GM10266 (cell line): ENCODE data around the gene TBL1XR1.

Experiments used
- DNase-seq: peaks from one replicate; pipeline ENCODE4 v3.0.0; 2012; ENCODE audit errors: extremely low spot score
- TF ChIP-seq, protein P1 (sequence below): IDR thresholded peaks from 2 replicates; pipeline ENCODE4 v1.5.1; 2012; ENCODE audit warnings: mild to moderate bottlenecking, low read depth; ENCODE audit not compliant: control insufficient read depth, insufficient read depth; ENCODE audit errors: missing control alignments

The TBL1XR1 gene

GRCh38 chr3:177041730-177042551 is 155.3 kb downstream of the TBL1XR1 start:
- DNase-seq: no peak
- TF ChIP-seq, protein P1, sequence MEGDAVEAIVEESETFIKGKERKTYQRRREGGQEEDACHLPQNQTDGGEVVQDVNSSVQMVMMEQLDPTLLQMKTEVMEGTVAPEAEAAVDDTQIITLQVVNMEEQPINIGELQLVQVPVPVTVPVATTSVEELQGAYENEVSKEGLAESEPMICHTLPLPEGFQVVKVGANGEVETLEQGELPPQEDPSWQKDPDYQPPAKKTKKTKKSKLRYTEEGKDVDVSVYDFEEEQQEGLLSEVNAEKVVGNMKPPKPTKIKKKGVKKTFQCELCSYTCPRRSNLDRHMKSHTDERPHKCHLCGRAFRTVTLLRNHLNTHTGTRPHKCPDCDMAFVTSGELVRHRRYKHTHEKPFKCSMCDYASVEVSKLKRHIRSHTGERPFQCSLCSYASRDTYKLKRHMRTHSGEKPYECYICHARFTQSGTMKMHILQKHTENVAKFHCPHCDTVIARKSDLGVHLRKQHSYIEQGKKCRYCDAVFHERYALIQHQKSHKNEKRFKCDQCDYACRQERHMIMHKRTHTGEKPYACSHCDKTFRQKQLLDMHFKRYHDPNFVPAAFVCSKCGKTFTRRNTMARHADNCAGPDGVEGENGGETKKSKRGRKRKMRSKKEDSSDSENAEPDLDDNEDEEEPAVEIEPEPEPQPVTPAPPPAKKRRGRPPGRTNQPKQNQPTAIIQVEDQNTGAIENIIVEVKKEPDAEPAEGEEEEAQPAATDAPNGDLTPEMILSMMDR: no peak

- TF ChIP-seq, protein P1: no peak
- DNase-seq: no peak
Measured at GRCh38 chr3:177041021-177041729, 156.1 kb downstream of the TBL1XR1 start.

DNA sequence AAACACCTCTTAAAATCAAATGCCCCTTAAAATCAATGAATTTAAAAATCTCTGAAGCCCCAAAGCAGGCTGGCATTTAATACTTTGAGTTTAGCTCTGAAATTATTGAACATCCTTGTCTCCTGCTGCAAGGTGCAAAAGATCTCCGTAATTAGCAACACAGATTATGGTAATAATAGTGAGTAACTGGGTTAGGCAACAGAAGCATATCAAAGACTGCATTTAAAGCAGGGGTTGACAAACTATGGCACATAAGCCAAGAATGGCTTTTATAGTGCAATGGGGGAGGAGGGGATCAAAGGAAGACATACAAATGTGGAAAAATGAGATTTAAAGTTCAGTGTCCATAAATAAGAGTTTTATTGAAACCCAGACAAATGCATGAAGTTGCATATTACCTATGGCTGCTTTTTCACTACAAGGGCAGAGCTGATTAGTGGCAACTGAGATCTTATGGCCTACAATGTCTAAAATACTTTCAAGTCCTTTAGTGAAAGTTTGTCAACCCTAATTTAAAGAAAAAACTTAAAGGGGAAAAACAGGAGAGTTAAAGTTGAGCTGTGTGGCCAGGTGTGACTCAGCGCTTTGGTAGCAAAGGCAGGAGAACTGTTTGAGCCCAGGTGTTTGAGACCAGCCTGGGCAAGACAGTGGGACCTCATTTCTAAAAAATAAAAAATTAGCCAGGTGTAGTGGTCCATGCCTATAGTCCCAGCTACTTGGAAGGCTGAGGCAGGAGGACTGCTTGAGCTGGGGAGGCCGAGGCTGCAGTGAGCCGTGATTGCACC is 157.6 kb downstream of the TBL1XR1 start:
- TF ChIP-seq, protein P1: no peak

GRCh38 chr3:177037241-177037640 is 160.0 kb downstream of the TBL1XR1 start:
- TF ChIP-seq, protein P1: no peak
- DNase-seq: no peak

More for the DNA sequence above, 157.6 kb downstream of the TBL1XR1 start:
- no peak for DNase-seq

GRCh38 chr3:177035676-177036075 is 161.6 kb downstream of the TBL1XR1 start:
- DNase-seq: no peak

DNA sequence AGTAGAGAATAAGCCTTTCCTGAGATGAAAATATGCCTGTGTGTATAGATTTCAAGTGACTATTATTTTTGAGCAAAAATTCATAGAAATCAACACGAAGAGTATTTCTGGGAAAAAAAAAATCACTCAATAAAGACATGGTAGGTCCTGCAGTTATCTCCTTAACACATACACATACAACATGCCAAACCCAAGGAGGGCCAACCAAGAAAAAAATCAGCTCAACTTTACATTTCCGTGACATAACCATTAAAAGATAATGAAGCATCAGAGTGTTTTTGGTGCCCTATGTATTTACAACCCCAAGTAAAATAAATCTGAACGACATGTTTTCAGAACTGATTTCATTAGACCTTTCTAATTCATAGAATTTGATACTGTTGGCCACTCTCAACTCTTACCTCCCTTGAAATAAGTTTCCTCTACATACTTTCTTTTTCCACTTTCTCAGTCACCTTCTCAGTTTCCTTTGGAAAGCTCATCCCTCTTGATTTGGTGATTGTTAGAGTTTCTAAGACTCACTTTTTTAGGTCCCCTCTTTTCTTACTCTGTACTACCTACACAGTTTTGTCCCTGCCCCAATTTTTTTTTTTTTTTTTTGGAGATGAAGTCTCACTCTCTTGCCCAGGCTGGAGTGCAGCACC is 162.3 kb downstream of the TBL1XR1 start:
- TF ChIP-seq, protein P1: no peak
- no peak for DNase-seq

More at GRCh38 chr3:177035676-177036075, 161.6 kb downstream of the TBL1XR1 start:
- TF ChIP-seq, protein P1: no peak
